K562 (cell line): Measurements from ENCODE around the gene BRAP. TPM values are rescaled to one million over a fixed set of nuclear protein-coding genes. Genes with fewer than 3 reads are reported as not detected.
A peak's percentile ranks its signal among the peaks of the same experiment; 100 is the strongest.

Experiments
- CHCHD3 ChIP-seq: fragments of 250-450 bp; sonication (Bioruptor Pico); IDR thresholded peaks from 2 replicates; pipeline ENCODE4 v2.1.2; 2022; ENCODE audit warnings: mild to moderate bottlenecking
- DACH1 ChIP-seq: fragments of 450-650 bp; IDR thresholded peaks from 2 replicates; pipeline ENCODE4 v1.6.1; 2018; ENCODE audit not compliant: partially characterized antibody
- ETS2 ChIP-seq: IDR thresholded peaks from 2 replicates; pipeline ENCODE4 v1.6.1; 2016; ENCODE audit warnings: borderline replicate concordance, missing genetic modification characterization, mild to moderate bottlenecking, moderate library complexity, missing compliant biosample characterization; ENCODE audit not compliant: poor library complexity, severe bottlenecking
- HMG20B ChIP-seq: fragments of 250-450 bp; sonication (Bioruptor Pico); IDR thresholded peaks from 2 replicates; pipeline ENCODE4 v1.5.0; 2021; ENCODE audit warnings: mild to moderate bottlenecking
- NR3C1 ChIP-seq: sonication (generic); formaldehyde crosslinking; IDR thresholded peaks from 2 replicates; pipeline ENCODE4 v1.8.1; 2022; ENCODE audit warnings: missing genetic modification reagents
- PTRF ChIP-seq: fragments of 450-650 bp; IDR thresholded peaks from 2 replicates; pipeline ENCODE4 v1.6.1; 2016; ENCODE audit warnings: mild to moderate bottlenecking, missing genetic modification characterization, missing compliant biosample characterization
- RB1 ChIP-seq: fragments of 450-650 bp; IDR thresholded peaks from 2 replicates; pipeline ENCODE4 v1.6.1; 2017; ENCODE audit warnings: low read depth, mild to moderate bottlenecking
- RBBP5 ChIP-seq: fragments of 200-600 bp; sonication (generic); IDR thresholded peaks from 2 replicates; pipeline ENCODE4 v1.6.1; 2012; ENCODE audit warnings: borderline replicate concordance, mild to moderate bottlenecking, low read length, control low read depth, inconsistent platforms; ENCODE audit not compliant: insufficient read depth, poor library complexity, severe bottlenecking
- SMC3 ChIP-seq: conservative IDR thresholded peaks from 2 replicates; pipeline ENCODE4 v1.6.1; 2011; ENCODE audit warnings: low read depth, low read length, improper control_type of control experiment; ENCODE audit not compliant: insufficient read depth
- TAL1 ChIP-seq: fragments of 450-650 bp; IDR thresholded peaks from 2 replicates; pipeline ENCODE4 v1.6.1; 2016; ENCODE audit warnings: mild to moderate bottlenecking
- ZNF584 ChIP-seq: fragments of 200-800 bp; sonication (Bioruptor generic); IDR thresholded peaks from 2 replicates; pipeline ENCODE4 v1.6.1; 2016; ENCODE audit warnings: low read depth, mild to moderate bottlenecking, missing genetic modification characterization, missing compliant biosample characterization
- polyA plus RNA-seq, 8 experiments: library from polyadenylated mRNA; depleted of rRNA in 4 of 8; stranded (reverse) in 5 of 8; unstranded in 3 of 8; fragments of >200 nt; fragmentation: Nextera tagmentation in 2 of 8; fragmentation: Illumina TruSeq in 1 of 8; extraction: Ambion mirVana in 2 of 8; extraction: Trizol in 1 of 8; gene quantifications; 2 replicates each; pipeline versions ENCODE4 v1.2.1 to v1.2.3, GENCODE V29; 2011 to 2014; ENCODE audit warnings: inconsistent platforms in 1 of 8, missing spikeins in 1 of 8
- total RNA-seq, 7 experiments: library from RNA; depleted of rRNA in 6 of 7; stranded (reverse); fragments of >200 nt in 6 of 7; fragmentation: Illumina TruSeq in 2 of 7; extraction: Trizol in 2 of 7; gene quantifications; 2 replicates each; pipeline versions ENCODE4 v1.2.1 to v1.2.3, GENCODE V29; 2011 to 2021; ENCODE audit warnings: low replicate concordance in 1 of 7
- TF ChIP-seq, protein P1 (sequence below), 2 experiments: fragments of 450-650 bp; formaldehyde crosslinking in 1 of 2; IDR thresholded peaks; 2 replicates each; pipeline versions ENCODE4 v1.4.0 to v1.6.1; 2014 to 2020; ENCODE audit warnings: mild to moderate bottlenecking in 2 of 2, borderline replicate concordance in 1 of 2, low read depth in 1 of 2
- TF ChIP-seq, protein P2 (sequence below), 2 experiments: fragments of 450-650 bp; conservative IDR thresholded peaks; 2 replicates each; pipeline ENCODE4 v1.6.1; 2017; ENCODE audit warnings: mild to moderate bottlenecking in 2 of 2, moderate library complexity in 2 of 2
- TF ChIP-seq, protein P3 (sequence below): sonication (generic); formaldehyde crosslinking; IDR thresholded peaks from 2 replicates; pipeline ENCODE4 v1.8.0; 2023; ENCODE audit warnings: mild to moderate bottlenecking, missing genetic modification reagents

The BRAP gene
- total and polyA plus RNA-seq, 9 of the 15 experiments (the other 6 are each of a cell fraction or from before 2014, with no cell fraction given): 2.2 to 32.6 (median 27.5) TPM

DNA sequence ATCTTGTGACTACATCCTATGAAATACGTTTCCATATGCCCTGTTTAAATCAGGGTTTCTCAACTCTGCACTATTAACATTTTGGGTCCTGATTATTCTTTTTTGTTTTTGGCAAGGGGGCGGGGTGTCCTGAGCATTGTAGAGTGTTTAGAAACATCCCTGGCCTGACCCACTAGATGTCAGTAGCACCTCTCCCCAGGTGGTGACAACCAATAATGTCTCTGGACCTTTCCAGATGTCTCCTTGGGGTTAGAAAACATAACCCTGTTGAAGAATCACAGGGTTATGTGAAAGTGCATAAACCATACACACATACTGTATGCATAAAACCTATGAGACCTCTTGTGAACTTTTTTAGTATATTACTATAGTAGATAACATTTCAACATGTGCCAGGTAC, 1.5 kb upstream of the BRAP start (continued):
- TF ChIP-seq, protein P1, sequence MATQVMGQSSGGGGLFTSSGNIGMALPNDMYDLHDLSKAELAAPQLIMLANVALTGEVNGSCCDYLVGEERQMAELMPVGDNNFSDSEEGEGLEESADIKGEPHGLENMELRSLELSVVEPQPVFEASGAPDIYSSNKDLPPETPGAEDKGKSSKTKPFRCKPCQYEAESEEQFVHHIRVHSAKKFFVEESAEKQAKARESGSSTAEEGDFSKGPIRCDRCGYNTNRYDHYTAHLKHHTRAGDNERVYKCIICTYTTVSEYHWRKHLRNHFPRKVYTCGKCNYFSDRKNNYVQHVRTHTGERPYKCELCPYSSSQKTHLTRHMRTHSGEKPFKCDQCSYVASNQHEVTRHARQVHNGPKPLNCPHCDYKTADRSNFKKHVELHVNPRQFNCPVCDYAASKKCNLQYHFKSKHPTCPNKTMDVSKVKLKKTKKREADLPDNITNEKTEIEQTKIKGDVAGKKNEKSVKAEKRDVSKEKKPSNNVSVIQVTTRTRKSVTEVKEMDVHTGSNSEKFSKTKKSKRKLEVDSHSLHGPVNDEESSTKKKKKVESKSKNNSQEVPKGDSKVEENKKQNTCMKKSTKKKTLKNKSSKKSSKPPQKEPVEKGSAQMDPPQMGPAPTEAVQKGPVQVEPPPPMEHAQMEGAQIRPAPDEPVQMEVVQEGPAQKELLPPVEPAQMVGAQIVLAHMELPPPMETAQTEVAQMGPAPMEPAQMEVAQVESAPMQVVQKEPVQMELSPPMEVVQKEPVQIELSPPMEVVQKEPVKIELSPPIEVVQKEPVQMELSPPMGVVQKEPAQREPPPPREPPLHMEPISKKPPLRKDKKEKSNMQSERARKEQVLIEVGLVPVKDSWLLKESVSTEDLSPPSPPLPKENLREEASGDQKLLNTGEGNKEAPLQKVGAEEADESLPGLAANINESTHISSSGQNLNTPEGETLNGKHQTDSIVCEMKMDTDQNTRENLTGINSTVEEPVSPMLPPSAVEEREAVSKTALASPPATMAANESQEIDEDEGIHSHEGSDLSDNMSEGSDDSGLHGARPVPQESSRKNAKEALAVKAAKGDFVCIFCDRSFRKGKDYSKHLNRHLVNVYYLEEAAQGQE (IDR thresholded peaks at IDR 0.05; ENCODE audit: borderline replicate concordance): peak; percentile 49; the same call in 1 of the 2 replicates
- TF ChIP-seq, protein P1 (CRISPR knock-in tag; IDR thresholded peaks at IDR 0.05; ENCODE audit: low read depth): no peak
- TF ChIP-seq ETS2 (tag): no peak
- TF ChIP-seq, protein P2, sequence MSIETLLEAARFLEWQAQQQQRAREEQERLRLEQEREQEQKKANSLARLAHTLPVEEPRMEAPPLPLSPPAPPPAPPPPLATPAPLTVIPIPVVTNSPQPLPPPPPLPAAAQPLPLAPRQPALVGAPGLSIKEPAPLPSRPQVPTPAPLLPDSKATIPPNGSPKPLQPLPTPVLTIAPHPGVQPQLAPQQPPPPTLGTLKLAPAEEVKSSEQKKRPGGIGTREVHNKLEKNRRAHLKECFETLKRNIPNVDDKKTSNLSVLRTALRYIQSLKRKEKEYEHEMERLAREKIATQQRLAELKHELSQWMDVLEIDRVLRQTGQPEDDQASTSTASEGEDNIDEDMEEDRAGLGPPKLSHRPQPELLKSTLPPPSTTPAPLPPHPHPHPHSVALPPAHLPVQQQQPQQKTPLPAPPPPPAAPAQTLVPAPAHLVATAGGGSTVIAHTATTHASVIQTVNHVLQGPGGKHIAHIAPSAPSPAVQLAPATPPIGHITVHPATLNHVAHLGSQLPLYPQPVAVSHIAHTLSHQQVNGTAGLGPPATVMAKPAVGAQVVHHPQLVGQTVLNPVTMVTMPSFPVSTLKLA (conservative IDR thresholded peaks at IDR 0.05): 0 out of 4 replicates have a peak, but pooled peaks of 1 of the 2 experiments have one; percentile 21
- peak; percentile 11; the same call in 1 of the 2 replicates for TF ChIP-seq RB1
- TF ChIP-seq HMG20B (CRISPR knock-in tag): no peak
- no peak for TF ChIP-seq DACH1
- TF ChIP-seq TAL1: peak; percentile 14; the same call in 1 of the 2 replicates
- TF ChIP-seq PTRF (tag): no peak
- no peak for TF ChIP-seq RBBP5
- no peak for TF ChIP-seq ZNF584 (CRISPR knock-in tag)
- no peak for TF ChIP-seq CHCHD3 (CRISPR knock-in tag)
- TF ChIP-seq, protein P3, sequence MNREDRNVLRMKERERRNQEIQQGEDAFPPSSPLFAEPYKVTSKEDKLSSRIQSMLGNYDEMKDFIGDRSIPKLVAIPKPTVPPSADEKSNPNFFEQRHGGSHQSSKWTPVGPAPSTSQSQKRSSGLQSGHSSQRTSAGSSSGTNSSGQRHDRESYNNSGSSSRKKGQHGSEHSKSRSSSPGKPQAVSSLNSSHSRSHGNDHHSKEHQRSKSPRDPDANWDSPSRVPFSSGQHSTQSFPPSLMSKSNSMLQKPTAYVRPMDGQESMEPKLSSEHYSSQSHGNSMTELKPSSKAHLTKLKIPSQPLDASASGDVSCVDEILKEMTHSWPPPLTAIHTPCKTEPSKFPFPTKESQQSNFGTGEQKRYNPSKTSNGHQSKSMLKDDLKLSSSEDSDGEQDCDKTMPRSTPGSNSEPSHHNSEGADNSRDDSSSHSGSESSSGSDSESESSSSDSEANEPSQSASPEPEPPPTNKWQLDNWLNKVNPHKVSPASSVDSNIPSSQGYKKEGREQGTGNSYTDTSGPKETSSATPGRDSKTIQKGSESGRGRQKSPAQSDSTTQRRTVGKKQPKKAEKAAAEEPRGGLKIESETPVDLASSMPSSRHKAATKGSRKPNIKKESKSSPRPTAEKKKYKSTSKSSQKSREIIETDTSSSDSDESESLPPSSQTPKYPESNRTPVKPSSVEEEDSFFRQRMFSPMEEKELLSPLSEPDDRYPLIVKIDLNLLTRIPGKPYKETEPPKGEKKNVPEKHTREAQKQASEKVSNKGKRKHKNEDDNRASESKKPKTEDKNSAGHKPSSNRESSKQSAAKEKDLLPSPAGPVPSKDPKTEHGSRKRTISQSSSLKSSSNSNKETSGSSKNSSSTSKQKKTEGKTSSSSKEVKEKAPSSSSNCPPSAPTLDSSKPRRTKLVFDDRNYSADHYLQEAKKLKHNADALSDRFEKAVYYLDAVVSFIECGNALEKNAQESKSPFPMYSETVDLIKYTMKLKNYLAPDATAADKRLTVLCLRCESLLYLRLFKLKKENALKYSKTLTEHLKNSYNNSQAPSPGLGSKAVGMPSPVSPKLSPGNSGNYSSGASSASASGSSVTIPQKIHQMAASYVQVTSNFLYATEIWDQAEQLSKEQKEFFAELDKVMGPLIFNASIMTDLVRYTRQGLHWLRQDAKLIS (CRISPR knock-in tag): no peak
- TF ChIP-seq SMC3: peak; percentile 33; the same call in 1 of the 2 replicates
- TF ChIP-seq NR3C1 (CRISPR knock-in tag): no peak
